K562 (cell line): Measurements from ENCODE around the gene KIF19. TPM values are rescaled to one million over a fixed set of nuclear protein-coding genes. Genes with fewer than 3 reads are reported as not detected.

Experiments used
- ATAC-seq: fragments of 200-7000 bp; cut with Tn5 transposase; 3 replicates; pipeline ENCODE4 v1.9.1; 2020; ENCODE audit warnings: moderate library complexity
- BruUV-seq: library from RNA; stranded (reverse); fragments of 400-500 nt; replicated peaks from 2 replicates; lab custom pipeline; 2021; lab: Mats Ljungman, UMichigan
- CTCF ChIA-PET: fragments of 300-600 bp; formaldehyde crosslinking; extraction: SDS; loops from one replicate; lab custom pipeline; 2021; ENCODE audit warnings: low intra/inter-chr PET ratio; lab: Yijun Ruan, JAX
- POLR2A ChIA-PET: fragments of 300-600, 350-650 bp; sonication (Branson Sonifier 250); formaldehyde crosslinking; extraction: SDS; loops from one replicate; lab custom pipeline; 2021; ENCODE audit warnings: antibody characterized with exemption, inconsistent platforms; lab: Yijun Ruan, JAX
- DNase-seq, 4 experiments: peaks; one replicate each; pipeline versions ENCODE4 v3.0.0 to v3.0.0-alpha.2; 2011 to 2018; ENCODE audit warnings: low spot score in 3 of 4, mixed read lengths in 3 of 4; ENCODE audit errors: extremely low read depth in 1 of 4
- FAIRE-seq: peaks from 2 replicates; lab custom pipeline; 2011; peaks lifted over from hg19 to GRCh38; lab: Jason Lieb, UNC
- H2AFZ ChIP-seq: 2 replicates; pipeline ENCODE4 v1.6.0; 2011; ENCODE audit warnings: low read depth, low read length, control low read depth, inconsistent platforms
- H3K27ac ChIP-seq: fragments of 200-600 bp; 3 replicates; pipeline ENCODE4 v1.8.0; 2011; ENCODE audit warnings: low read depth, mild to moderate bottlenecking, control low read depth, inconsistent platforms, low read length, moderate library complexity, mixed read lengths; ENCODE audit errors: extremely low read depth
- H3K27me3 ChIP-seq, 2 experiments: fragments of 300-600 bp in 1 of 2; 2 replicates in 1 of 2; 3 replicates in 1 of 2; pipeline versions ENCODE4 v1.6.0 to v1.8.0; 2011; ENCODE audit warnings: inconsistent platforms in 2 of 2, low read length in 2 of 2, mild to moderate bottlenecking in 1 of 2, mixed read lengths in 1 of 2, moderate library complexity in 1 of 2; ENCODE audit not compliant: control insufficient read depth in 2 of 2, insufficient read depth in 2 of 2
- H3K36me3 ChIP-seq: fragments of 300-600 bp; 3 replicates; pipeline ENCODE4 v1.8.0; 2011; ENCODE audit warnings: mild to moderate bottlenecking, low read length, inconsistent platforms; ENCODE audit not compliant: control insufficient read depth, insufficient read depth
- H3K4me1 ChIP-seq, 2 experiments: fragments of 200-600 bp in 1 of 2; replicated peaks in 1 of 2; 2 replicates in 1 of 2; 3 replicates in 1 of 2; pipeline versions ENCODE4 v1.5.1 to v1.8.0; 2011; ENCODE audit warnings: inconsistent platforms in 2 of 2, low read length in 2 of 2, mild to moderate bottlenecking in 1 of 2, mixed read lengths in 1 of 2, moderate library complexity in 1 of 2; ENCODE audit not compliant: control insufficient read depth in 2 of 2, insufficient read depth in 2 of 2
- H3K4me2 ChIP-seq: 2 replicates; pipeline ENCODE4 v1.6.1; 2011; ENCODE audit warnings: low read length, control low read depth, inconsistent platforms, mixed read lengths; ENCODE audit not compliant: insufficient read depth
- H3K4me3 ChIP-seq: fragments of 200-600 bp; sonication (generic), shearing (Covaris generic); 2 replicates; pipeline ENCODE4 v1.5.1; 2016; ENCODE audit warnings: control low read depth, inconsistent platforms
- H3K79me2 ChIP-seq: fragments of 200-600 bp; 3 replicates; pipeline ENCODE4 v1.8.0; 2011; ENCODE audit warnings: low read length, inconsistent platforms; ENCODE audit not compliant: control insufficient read depth, insufficient read depth
- H3K9ac ChIP-seq, 2 experiments: 2 replicates each; pipeline versions ENCODE4 v1.6.0 to v1.6.1; 2011; ENCODE audit warnings: low read depth in 2 of 2, low read length in 2 of 2, control low read depth in 1 of 2, inconsistent platforms in 1 of 2, mild to moderate bottlenecking in 1 of 2, mixed read lengths in 1 of 2; ENCODE audit not compliant: insufficient read depth in 1 of 2
- H3K9me1 ChIP-seq: one replicate; pipeline ENCODE4 v1.6.0; 2011; ENCODE audit warnings: inconsistent platforms, mild to moderate bottlenecking, low read length, moderate library complexity; ENCODE audit not compliant: control insufficient read depth, insufficient read depth
- H3K9me3 ChIP-seq: replicated peaks from 2 replicates; pipeline ENCODE4 v1.5.1; 2011; ENCODE audit warnings: low read depth, low read length, inconsistent platforms; ENCODE audit not compliant: control insufficient read depth, insufficient read depth
- H4K20me1 ChIP-seq: replicated peaks from 2 replicates; pipeline ENCODE4 v1.6.1; 2011; ENCODE audit warnings: low read length, inconsistent platforms, mixed read lengths; ENCODE audit not compliant: control insufficient read depth, insufficient read depth
- ADNP ChIP-seq: fragments of 200-800 bp; sonication (Bioruptor generic); IDR thresholded peaks from 2 replicates; pipeline ENCODE4 v1.6.1; 2016; ENCODE audit warnings: missing genetic modification characterization, missing compliant biosample characterization
- BCOR ChIP-seq: fragments of 450-650 bp; IDR thresholded peaks from 2 replicates; pipeline ENCODE4 v1.6.1; 2016
- CHD2 ChIP-seq: IDR thresholded peaks from 2 replicates; pipeline ENCODE4 v1.6.1; 2011; ENCODE audit warnings: low read depth, low read length
- KDM1A ChIP-seq, 2 experiments: fragments of 450-650 bp; IDR thresholded peaks; 2 replicates each; pipeline ENCODE4 v1.6.1; 2016; ENCODE audit warnings: mild to moderate bottlenecking in 2 of 2
- RBM25 ChIP-seq: fragments of 200-400 bp; formaldehyde crosslinking; IDR thresholded peaks from 2 replicates; pipeline ENCODE4 v1.6.1; 2018; ENCODE audit warnings: low read length, low read depth, moderate library complexity; ENCODE audit not compliant: severe bottlenecking
- ZNF121 ChIP-seq: sonication (generic); formaldehyde crosslinking; conservative IDR thresholded peaks from 2 replicates; pipeline ENCODE4 v1.8.0; 2022; ENCODE audit warnings: missing genetic modification reagents
- WGBS: fragments of 100-300 bp; shearing (Covaris generic); methylation state at CpG from one replicate; pipeline ENCODE4 v1.1.6; 2016; ENCODE audit warnings: low coverage, mixed read lengths; ENCODE audit not compliant: insufficient coverage; ENCODE audit errors: missing lambda C conversion rate; 5-methylcytosine and 5-hydroxymethylcytosine counted together
- in situ Hi-C: fragments of 300-500 bp; cut with MboI; formaldehyde crosslinking; loops from 4 replicates; pipeline ENCODE4 v1.15.0; 2018; ENCODE audit warnings: inconsistent platforms, mixed read lengths
- intact Hi-C: fragments of 100-400 bp; cut with micrococcal nuclease; formaldehyde crosslinking; loops from 2 replicates; pipeline ENCODE4 v1.14.2; 2022
- polyA plus RNA-seq, 8 experiments: library from polyadenylated mRNA; depleted of rRNA in 4 of 8; stranded (reverse) in 5 of 8; unstranded in 3 of 8; fragments of >200 nt; fragmentation: Nextera tagmentation in 2 of 8; fragmentation: Illumina TruSeq in 1 of 8; extraction: Ambion mirVana in 2 of 8; extraction: Trizol in 1 of 8; gene quantifications; 2 replicates each; pipeline versions ENCODE4 v1.2.1 to v1.2.3, GENCODE V29; 2011 to 2014; ENCODE audit warnings: inconsistent platforms in 1 of 8, missing spikeins in 1 of 8
- total RNA-seq, 7 experiments: library from RNA; depleted of rRNA in 6 of 7; stranded (reverse); fragments of >200 nt in 6 of 7; fragmentation: Illumina TruSeq in 2 of 7; extraction: Trizol in 2 of 7; gene quantifications; 2 replicates each; pipeline versions ENCODE4 v1.2.1 to v1.2.3, GENCODE V29; 2011 to 2021; ENCODE audit warnings: low replicate concordance in 1 of 7
- TF ChIP-seq, protein P1 (sequence below): fragments of 450-650 bp; conservative IDR thresholded peaks from 2 replicates; pipeline ENCODE4 v1.6.1; 2016; ENCODE audit warnings: missing genetic modification characterization, low read depth, mild to moderate bottlenecking, missing compliant biosample characterization, moderate library complexity

KIF19 gene
- total and polyA plus RNA-seq, 9 of the 15 experiments (the other 6 are each of a cell fraction or from before 2014, with no cell fraction given): 0.10 TPM; not detected in 8

DNA sequence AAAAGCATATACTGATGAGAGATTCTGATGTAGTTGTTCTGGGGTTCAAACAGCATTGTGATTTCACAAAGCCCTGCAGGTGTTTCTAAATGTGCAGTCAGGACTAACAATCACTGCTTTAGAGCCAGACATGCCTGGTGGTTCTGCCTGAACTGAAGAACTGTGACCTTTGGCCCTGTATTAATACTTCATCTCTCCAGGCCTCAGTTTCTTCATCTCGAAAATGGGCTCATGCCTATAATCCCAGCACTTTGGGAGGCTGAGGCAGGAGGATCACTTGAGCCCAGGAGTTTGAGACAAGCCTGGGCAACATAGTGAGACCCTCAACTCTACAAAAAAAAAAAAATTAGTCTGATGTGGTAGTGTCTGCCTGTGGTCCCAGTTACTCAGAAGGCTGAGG, 48.1 kb upstream of the KIF19 start:
- no peaks in the 10 kb centered on the region for H3K9me1 ChIP-seq
- no peaks in the 10 kb centered on the region for H3K79me2 ChIP-seq
- ChIA-PET POLR2A (no interaction called here), CTCF (no interaction called here)
- TF ChIP-seq, protein P1, sequence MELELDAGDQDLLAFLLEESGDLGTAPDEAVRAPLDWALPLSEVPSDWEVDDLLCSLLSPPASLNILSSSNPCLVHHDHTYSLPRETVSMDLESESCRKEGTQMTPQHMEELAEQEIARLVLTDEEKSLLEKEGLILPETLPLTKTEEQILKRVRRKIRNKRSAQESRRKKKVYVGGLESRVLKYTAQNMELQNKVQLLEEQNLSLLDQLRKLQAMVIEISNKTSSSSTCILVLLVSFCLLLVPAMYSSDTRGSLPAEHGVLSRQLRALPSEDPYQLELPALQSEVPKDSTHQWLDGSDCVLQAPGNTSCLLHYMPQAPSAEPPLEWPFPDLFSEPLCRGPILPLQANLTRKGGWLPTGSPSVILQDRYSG (tag): no peak
- TF ChIP-seq CHD2: no peak
- TF ChIP-seq KDM1A (IDR thresholded peaks at IDR 0.05): peak; percentile 56 to 67
- TF ChIP-seq ZNF121: 0 out of 2 replicates have a peak, but pooled peaks have one; percentile 26
- TF ChIP-seq ADNP (tag): peak; percentile 91
- peak; percentile 93 for TF ChIP-seq BCOR
- TF ChIP-seq RBM25: peak; percentile 87
- in situ Hi-C loops (no loop called here), intact Hi-C loops (no loop called here)
- no peaks in the 10 kb centered on the region for H4K20me1 ChIP-seq
- peaks cover 5 to 15% of the 10 kb centered on the region in 2 experiments for H3K4me1 ChIP-seq
- H3K4me2 ChIP-seq: no peak overlapping the region
- H2AFZ ChIP-seq: no peak overlapping the region
- BruUV-seq: no TSS peak
- no peak overlapping the region for H3K27ac ChIP-seq
- no peak overlapping the region for H3K9ac ChIP-seq
- FAIRE-seq (no peak), DNase-seq (no peak), ATAC-seq (no peak)
- no peaks in the 10 kb centered on the region for H3K36me3 ChIP-seq
- 0% methylated on average over 1 of the region's 1 CpG for WGBS
- H3K9me3 ChIP-seq: no peaks in the 10 kb centered on the region
- H3K4me3 ChIP-seq: no peak overlapping the region
- H3K27me3 ChIP-seq: peaks cover 25 to 38% of the 10 kb centered on the region in 2 experiments
